ENCODE measurements around the gene RAD51B. TPM values are rescaled to one million over a fixed set of nuclear protein-coding genes. Genes with fewer than 3 reads are reported as not detected.

The RAD51B gene
- total and polyA plus RNA-seq, 4 experiments from 2014 or later, result 22.0 to 35.7 (median 31.4) TPM

- peaks cover 0 to 4% of the 10 kb centered on the region in 2 donors for H3K36me3 Mint-ChIP-seq
- no peak for DNase-seq
- H3K9me3 Mint-ChIP-seq, result peaks cover 0 to 12% (median 4%) of the 10 kb centered on the region in 8 donors
- Histone ChIP-seq H3K4me3 (ENCODE audit: low read length in 2 of 2) (no peak overlapping the region), H3K27ac (ENCODE audit: low read depth, low read length) (no peak overlapping the region), H3K27me3 (ENCODE audit: insufficient read depth, low read length) (no peaks in the 10 kb centered on the region), H3K4me1 (ENCODE audit: insufficient read depth, low read length) (no peaks in the 10 kb centered on the region), H3K9me3 (ENCODE audit: control insufficient read depth in 1 of 2, low read length in 2 of 2) (no peaks in the 10 kb centered on the region), H3K36me3 (ENCODE audit: insufficient read depth, low read length) (no peaks in the 10 kb centered on the region)
- no peaks in the 10 kb centered on the region for H3K27me3 Mint-ChIP-seq
- CTCF ChIA-PET (ENCODE audit: partially characterized antibody), result interaction anchor here (0.6 kb wide), 1 partner anchor 8 kb away, joined by 4 read pairs; no protein-coding TSS in a partner anchor
- H3K27ac Mint-ChIP-seq, result peak overlapping the region in 4 of 7 donors; percentile 3 to 65 (median 20)
- H3K4me1 Mint-ChIP-seq, result peaks cover 0 to 2% (median 0%) of the 10 kb centered on the region in 4 donors
- H3K4me3 Mint-ChIP-seq, result peak overlapping the region in 1 of 8 donors; percentile 8
- POLR2A ChIA-PET (ENCODE audit: partially characterized antibody), result no interaction called here
- intact Hi-C loops (cut with micrococcal nuclease), result no loop called here
These were observed 787.7 kb downstream of the RAD51B start for GRCh38 chr14:68607081-68607866.

DNA sequence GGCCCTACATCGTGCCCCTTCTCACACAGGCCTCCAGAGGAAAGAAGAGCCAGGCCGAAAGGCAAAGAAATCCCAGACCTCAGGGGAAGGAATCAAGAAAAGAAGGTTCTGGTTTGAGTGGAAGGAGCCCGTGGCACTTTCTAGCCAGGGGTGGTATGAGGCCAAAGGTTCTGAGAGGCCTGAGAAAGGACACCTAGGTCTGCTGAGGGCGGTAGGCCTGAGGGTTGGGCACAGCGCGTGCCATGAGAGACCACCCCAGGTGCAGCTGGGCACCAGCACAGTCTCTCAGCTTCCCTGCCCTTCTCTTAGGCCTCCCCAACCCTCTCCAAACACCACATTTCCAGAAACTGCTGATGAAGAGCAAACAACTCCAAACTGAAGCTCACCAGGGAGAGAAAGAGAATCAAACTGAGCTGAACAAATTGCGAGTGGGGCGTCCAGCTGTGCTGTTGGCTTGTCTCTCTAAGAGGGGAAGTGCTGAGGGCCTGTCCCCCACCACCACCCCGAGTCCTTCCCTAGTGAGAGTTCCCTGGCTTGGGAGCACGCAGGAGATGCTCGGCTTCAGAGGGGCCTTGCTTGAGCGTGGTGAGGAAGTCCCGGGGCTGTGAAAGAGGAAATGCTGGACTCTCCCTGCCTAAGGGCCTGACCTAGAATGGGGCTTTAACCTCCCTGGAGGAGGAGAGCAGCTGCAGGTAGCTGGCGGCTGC lies 788.4 kb downstream of the RAD51B start:
- intact Hi-C loops (cut with micrococcal nuclease), result no loop called here
- H3K9me3 Mint-ChIP-seq, result peaks cover 0 to 14% (median 6%) of the 10 kb centered on the region in 8 donors
- CTCF ChIA-PET (ENCODE audit: partially characterized antibody), result interaction anchor here (1.2 kb wide), 1 partner anchor 20 kb away, joined by 3 read pairs; no protein-coding TSS in a partner anchor

DNA sequence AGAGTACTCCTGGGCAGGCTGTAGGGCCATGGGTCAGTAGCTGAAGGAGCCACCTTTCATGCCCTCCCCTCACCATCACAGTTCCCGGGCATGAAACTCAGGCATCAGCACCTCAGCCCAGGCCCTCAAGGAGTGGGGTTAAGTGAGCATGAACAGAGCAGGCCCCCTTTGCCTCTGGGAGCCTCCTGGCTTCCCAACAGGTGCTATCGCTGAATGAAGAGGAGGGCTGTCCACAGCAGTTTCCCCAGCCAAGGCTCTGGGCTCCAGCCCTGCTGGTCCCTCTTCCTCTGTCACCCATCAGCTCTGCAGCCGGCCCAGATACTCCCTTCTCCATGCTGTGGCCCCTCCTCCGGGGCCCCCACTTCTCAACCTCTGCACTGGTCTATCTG lies 789.0 kb downstream of the RAD51B start:
- no peak overlapping the region for H3K27ac ChIP-seq (ENCODE audit: low read depth, low read length)
- no peaks in the 10 kb centered on the region for H3K9me3 ChIP-seq (ENCODE audit: control insufficient read depth in 1 of 2, low read length in 2 of 2)
- Mint-ChIP-seq H3K9me3 (peaks cover 0 to 15% (median 6%) of the 10 kb centered on the region in 8 donors), H3K36me3 (peaks cover 0 to 4% of the 10 kb centered on the region in 2 donors), H3K4me3 (no peak overlapping the region), H3K4me1 (peaks cover 0 to 2% (median 0%) of the 10 kb centered on the region in 4 donors), H3K27ac (peak overlapping the region in 1 of 7 donors; percentile 81), H3K27me3 (no peaks in the 10 kb centered on the region)
- H3K4me3 ChIP-seq (ENCODE audit: low read length in 2 of 2), result no peak overlapping the region
- intact Hi-C loops (cut with micrococcal nuclease), result no loop called here
- H3K27me3 ChIP-seq (ENCODE audit: insufficient read depth, low read length), result no peaks in the 10 kb centered on the region
- POLR2A ChIA-PET (ENCODE audit: partially characterized antibody), result no interaction called here
- H3K36me3 ChIP-seq (ENCODE audit: insufficient read depth, low read length), result no peaks in the 10 kb centered on the region
- CTCF ChIA-PET (ENCODE audit: partially characterized antibody), result interaction anchor here (1.2 kb wide), 1 partner anchor 21 kb away, joined by 3 read pairs; no protein-coding TSS in a partner anchor
- no peak for DNase-seq
- H3K4me1 ChIP-seq (ENCODE audit: insufficient read depth, low read length), result no peaks in the 10 kb centered on the region

More for the DNA sequence above, 788.4 kb downstream of the RAD51B start:
- Histone ChIP-seq H3K27ac (ENCODE audit: low read depth, low read length) (no peak overlapping the region), H3K36me3 (ENCODE audit: insufficient read depth, low read length) (no peaks in the 10 kb centered on the region), H3K9me3 (ENCODE audit: control insufficient read depth in 1 of 2, low read length in 2 of 2) (no peaks in the 10 kb centered on the region), H3K27me3 (ENCODE audit: insufficient read depth, low read length) (no peaks in the 10 kb centered on the region), H3K4me3 (ENCODE audit: low read length in 2 of 2) (no peak overlapping the region), H3K4me1 (ENCODE audit: insufficient read depth, low read length) (no peaks in the 10 kb centered on the region)
- Mint-ChIP-seq H3K36me3 (peaks cover 0 to 4% of the 10 kb centered on the region in 2 donors), H3K27ac (peak overlapping the region in 3 of 7 donors; percentile 18 to 65 (median 24)), H3K4me3 (no peak overlapping the region), H3K4me1 (peaks cover 0 to 2% (median 0%) of the 10 kb centered on the region in 4 donors), H3K27me3 (no peaks in the 10 kb centered on the region)
- POLR2A ChIA-PET (ENCODE audit: partially characterized antibody), result no interaction called here
- no peak for DNase-seq

GRCh38 chr14:68609012-68609411 lies 789.4 kb downstream of the RAD51B start:
- ChIA-PET CTCF (ENCODE audit: partially characterized antibody) (interaction anchor here (1.2 kb wide), 1 partner anchor 21 kb away, joined by 3 read pairs; no protein-coding TSS in a partner anchor), POLR2A (ENCODE audit: partially characterized antibody) (no interaction called here)
- H3K4me3 ChIP-seq (ENCODE audit: low read length in 2 of 2), result no peak overlapping the region
- peaks cover 0 to 4% of the 10 kb centered on the region in 2 donors for H3K9me3 ChIP-seq (ENCODE audit: control insufficient read depth in 1 of 2, low read length in 2 of 2)
- DNase-seq, result no peak
- H3K4me1 ChIP-seq (ENCODE audit: insufficient read depth, low read length), result no peaks in the 10 kb centered on the region
- no peak overlapping the region for H3K27ac ChIP-seq (ENCODE audit: low read depth, low read length)
- H3K27me3 ChIP-seq (ENCODE audit: insufficient read depth, low read length), result no peaks in the 10 kb centered on the region
- peak overlapping the region in 1 of 7 donors; percentile 81 for H3K27ac Mint-ChIP-seq
- peaks cover 0 to 2% (median 0%) of the 10 kb centered on the region in 4 donors for H3K4me1 Mint-ChIP-seq
- no peaks in the 10 kb centered on the region for H3K27me3 Mint-ChIP-seq
- peaks cover 2 to 19% (median 10%) of the 10 kb centered on the region in 8 donors for H3K9me3 Mint-ChIP-seq
- H3K36me3 ChIP-seq (ENCODE audit: insufficient read depth, low read length), result no peaks in the 10 kb centered on the region
- intact Hi-C loops (cut with micrococcal nuclease), result no loop called here
- H3K36me3 Mint-ChIP-seq, result peaks cover 2 to 8% of the 10 kb centered on the region in 2 donors
- no peak overlapping the region for H3K4me3 Mint-ChIP-seq

GRCh38 chr14:68610251-68610793 lies 790.7 kb downstream of the RAD51B start:
- H3K9me3 ChIP-seq (ENCODE audit: control insufficient read depth in 1 of 2, low read length in 2 of 2), result peaks cover 0 to 6% of the 10 kb centered on the region in 2 donors
- peaks cover 8 to 14% of the 10 kb centered on the region in 2 donors for H3K36me3 Mint-ChIP-seq
- intact Hi-C loops (cut with micrococcal nuclease), result no loop called here
- no peak overlapping the region for H3K4me3 ChIP-seq (ENCODE audit: low read length in 2 of 2)
- H3K27me3 Mint-ChIP-seq, result no peaks in the 10 kb centered on the region
- CTCF ChIA-PET (ENCODE audit: partially characterized antibody), result no interaction called here
- H3K27me3 ChIP-seq (ENCODE audit: insufficient read depth, low read length), result no peaks in the 10 kb centered on the region
- H3K9me3 Mint-ChIP-seq, result peaks cover 2 to 26% (median 21%) of the 10 kb centered on the region in 8 donors
- no peak for DNase-seq
- no peak overlapping the region for H3K27ac Mint-ChIP-seq
- H3K4me1 Mint-ChIP-seq, result peaks cover 0 to 2% (median 0%) of the 10 kb centered on the region in 4 donors
- no peak overlapping the region for H3K27ac ChIP-seq (ENCODE audit: low read depth, low read length)
- H3K36me3 ChIP-seq (ENCODE audit: insufficient read depth, low read length), result no peaks in the 10 kb centered on the region
- no peak overlapping the region for H3K4me3 Mint-ChIP-seq
- POLR2A ChIA-PET (ENCODE audit: partially characterized antibody), result no interaction called here
- H3K4me1 ChIP-seq (ENCODE audit: insufficient read depth, low read length), result no peaks in the 10 kb centered on the region

- no peaks in the 10 kb centered on the region for H3K4me1 ChIP-seq (ENCODE audit: insufficient read depth, low read length)
- H3K4me3 ChIP-seq (ENCODE audit: low read length in 2 of 2), result no peak overlapping the region
- Mint-ChIP-seq H3K36me3 (peaks cover 12 to 17% of the 10 kb centered on the region in 2 donors), H3K9me3 (peaks cover 2 to 31% (median 26%) of the 10 kb centered on the region in 8 donors), H3K4me3 (no peak overlapping the region), H3K27ac (no peak overlapping the region), H3K27me3 (no peaks in the 10 kb centered on the region), H3K4me1 (peaks cover 0 to 2% (median 0%) of the 10 kb centered on the region in 4 donors)
- no peak overlapping the region for H3K27ac ChIP-seq (ENCODE audit: low read depth, low read length)
- H3K9me3 ChIP-seq (ENCODE audit: control insufficient read depth in 1 of 2, low read length in 2 of 2), result peaks cover 0 to 7% of the 10 kb centered on the region in 2 donors
- ChIA-PET POLR2A (ENCODE audit: partially characterized antibody) (interaction anchor here (1.0 kb wide), 1 partner anchor 336 kb away, joined by 3 read pairs; no protein-coding TSS in a partner anchor), CTCF (ENCODE audit: partially characterized antibody) (no interaction called here)
- intact Hi-C loops (cut with micrococcal nuclease), result no loop called here
- H3K36me3 ChIP-seq (ENCODE audit: insufficient read depth, low read length), result no peaks in the 10 kb centered on the region
- no peaks in the 10 kb centered on the region for H3K27me3 ChIP-seq (ENCODE audit: insufficient read depth, low read length)
- no peak for DNase-seq
These were observed 792.0 kb downstream of the RAD51B start for GRCh38 chr14:68611599-68611998.

Data from CD4-positive, alpha-beta memory T cell (primary cell).